ENCODE results near the gene CATSPER4.

Gene CATSPER4

GRCh38 chr1:26190373-26190987 is at the start of gene CATSPER4:
CATSPER4 (plus strand) TSS chr1:26190602; CDS start chr1:26190628, 26 bp downstream.
- DNase-seq (ENCODE audit: low read depth), result peak; percentile 13
- TF ChIP-seq CTCF (conservative IDR thresholded peaks at IDR 0.05; ENCODE audit: low read depth, low read length), result peak; percentile 22
- H3K4me3 ChIP-seq (ENCODE audit: low read depth, low read length), result no peak within 1 kb of the TSS

GRCh38 chr1:26142159-26142558 is 48.2 kb upstream of the CATSPER4 start:
- no peak for DNase-seq (ENCODE audit: low read depth)
- H3K4me3 ChIP-seq (ENCODE audit: low read depth, low read length), result no peak overlapping the region
- no peak for TF ChIP-seq CTCF (conservative IDR thresholded peaks at IDR 0.05; ENCODE audit: low read depth, low read length)

- H3K4me3 ChIP-seq (ENCODE audit: low read depth, low read length), result no peak overlapping the region
- DNase-seq (ENCODE audit: low read depth), result peak; percentile 92
- peak; percentile 85 for TF ChIP-seq CTCF (conservative IDR thresholded peaks at IDR 0.05; ENCODE audit: low read depth, low read length)
These were observed 45.1 kb upstream of the CATSPER4 start for GRCh38 chr1:26145041-26145959.

DNA sequence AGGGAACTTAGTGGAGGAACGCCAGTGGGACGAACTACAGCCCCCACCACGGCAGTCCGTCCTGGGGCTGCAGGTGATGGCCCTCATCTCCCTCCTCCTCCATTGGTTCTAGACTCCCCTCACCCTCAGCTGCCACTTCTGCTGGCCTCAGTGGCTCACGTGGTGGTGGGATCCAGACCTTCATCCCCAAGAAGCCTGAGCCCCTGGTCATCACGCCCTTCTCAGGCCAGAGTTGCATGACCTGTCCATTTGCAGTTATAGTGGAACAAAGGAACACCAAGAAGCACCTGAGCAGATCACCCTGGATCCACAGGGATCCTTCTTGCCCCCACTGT is 44.5 kb upstream of the CATSPER4 start:
- no peak overlapping the region for H3K4me3 ChIP-seq (ENCODE audit: low read depth, low read length)
- no peak for TF ChIP-seq CTCF (conservative IDR thresholded peaks at IDR 0.05; ENCODE audit: low read depth, low read length)
- no peak for DNase-seq (ENCODE audit: low read depth)

DNA sequence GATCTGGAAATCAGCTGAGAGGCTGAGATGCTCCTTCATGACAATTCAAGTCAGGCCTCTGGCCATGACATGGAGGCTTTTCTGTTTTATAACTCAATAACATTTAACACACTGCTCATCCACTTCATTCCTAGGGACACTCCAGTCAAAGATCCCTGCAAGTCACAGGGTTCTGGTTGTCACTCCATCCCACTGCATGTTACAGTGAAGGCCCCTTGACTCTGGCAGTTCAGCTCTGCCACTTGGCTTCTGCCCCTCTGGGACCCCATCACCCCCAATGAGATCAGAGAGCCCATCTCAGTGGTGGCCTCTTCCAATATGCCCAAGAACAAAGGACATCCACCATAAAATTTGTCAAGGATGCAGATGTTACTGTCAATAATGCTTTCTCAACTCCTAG is 41.5 kb upstream of the CATSPER4 start:
- no peak for TF ChIP-seq CTCF (conservative IDR thresholded peaks at IDR 0.05; ENCODE audit: low read depth, low read length)
- DNase-seq (ENCODE audit: low read depth), result no peak
- no peak overlapping the region for H3K4me3 ChIP-seq (ENCODE audit: low read depth, low read length)

DNA sequence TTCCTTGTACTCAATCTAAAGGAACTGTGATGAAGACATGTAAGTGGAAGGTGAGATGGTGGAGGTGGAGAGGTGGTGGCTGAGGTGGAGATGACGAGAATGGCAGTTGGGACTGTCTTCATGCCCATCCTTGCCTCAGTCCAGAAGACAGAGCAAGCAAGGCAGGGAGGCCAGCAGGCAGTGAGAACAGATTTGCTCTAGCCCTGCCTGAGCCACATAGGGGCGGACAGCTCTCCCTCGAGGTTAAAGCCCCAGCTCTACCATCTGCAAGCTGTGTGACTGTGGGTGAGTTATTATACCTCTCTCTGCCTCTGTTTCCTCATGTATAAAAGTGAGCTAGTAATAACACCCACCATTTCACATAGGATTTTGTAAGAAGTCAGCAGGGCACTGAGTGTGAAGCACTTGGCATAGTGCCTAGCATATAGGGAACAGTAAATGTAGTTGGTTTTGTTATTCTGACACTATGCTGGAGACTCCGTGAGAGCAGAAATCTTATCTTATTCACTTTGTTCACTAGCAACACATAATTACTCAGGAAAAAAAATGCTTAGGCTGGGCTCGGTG is 36.4 kb upstream of the CATSPER4 start:
- H3K4me3 ChIP-seq (ENCODE audit: low read depth, low read length), result no peak overlapping the region
- no peak for TF ChIP-seq CTCF (conservative IDR thresholded peaks at IDR 0.05; ENCODE audit: low read depth, low read length)
- peak; percentile 40 for DNase-seq (ENCODE audit: low read depth)
